HFFc6 (cell line): Measurements from ENCODE around the gene MID1IP1. TPM values are rescaled to one million over a fixed set of nuclear protein-coding genes. Genes with fewer than 3 reads are reported as not detected.

Experiments used
- DNase-seq: peaks from one replicate; pipeline ENCODE4 v3.0.0-alpha.2; 2018
- H3K27ac Mint-ChIP-seq: 2 replicates; pipeline ENCODE4 v1.8.0; 2020; ENCODE audit warnings: mild to moderate bottlenecking, mixed read lengths
- H3K27me3 Mint-ChIP-seq: 2 replicates; pipeline ENCODE4 v1.8.0; 2021; ENCODE audit warnings: mild to moderate bottlenecking, moderate library complexity, mixed read lengths; ENCODE audit not compliant: insufficient read depth
- H3K36me3 Mint-ChIP-seq: 2 replicates; pipeline ENCODE4 v1.8.0; 2021; ENCODE audit warnings: low read depth, mixed read lengths
- H3K4me1 Mint-ChIP-seq: 2 replicates; pipeline ENCODE4 v1.8.0; 2020; ENCODE audit warnings: low read depth, mixed read lengths
- H3K4me3 Mint-ChIP-seq: 2 replicates; pipeline ENCODE4 v1.8.0; 2020; ENCODE audit warnings: mild to moderate bottlenecking, moderate library complexity, mixed read lengths
- H3K9me3 Mint-ChIP-seq: 2 replicates; pipeline ENCODE4 v1.8.0; 2020; ENCODE audit warnings: mild to moderate bottlenecking, mixed read lengths
- CTCF ChIP-seq: fragments of 200-600 bp; sonication (generic); IDR thresholded peaks from 2 replicates; pipeline ENCODE4 v1.5.0; 2021; ENCODE audit warnings: antibody characterized with exemption, mild to moderate bottlenecking
- total RNA-seq, 6 experiments: library from RNA; stranded (reverse); fragmentation: NEBNext Ultra II Directional; extraction: Animal tissue kit (Norgen Biotek cat#: 25700); gene quantifications; 2 replicates in 1 of 6; 3 replicates in 5 of 6; pipeline ENCODE4 v1.2.3, GENCODE V29; 2021

Gene MID1IP1
- total RNA-seq, 6 experiments from 2014 or later, result 17.3 to 22.5 (median 18.5) TPM

GRCh38 chrX:38831949-38832348 is 30.7 kb downstream of the MID1IP1 start:
- no peak for TF ChIP-seq CTCF
- Mint-ChIP-seq H3K27ac (no peak overlapping the region), H3K9me3 (no peaks in the 10 kb centered on the region), H3K4me3 (no peak overlapping the region), H3K27me3 (peaks cover 3% of the 10 kb centered on the region), H3K36me3 (no peaks in the 10 kb centered on the region), H3K4me1 (no peaks in the 10 kb centered on the region)
- no peak for DNase-seq

GRCh38 chrX:38837389-38837788 is 36.1 kb downstream of the MID1IP1 start:
- H3K27me3 Mint-ChIP-seq, result no peaks in the 10 kb centered on the region
- DNase-seq, result no peak
- no peak overlapping the region for H3K4me3 Mint-ChIP-seq
- no peak overlapping the region for H3K27ac Mint-ChIP-seq
- H3K4me1 Mint-ChIP-seq, result peaks cover 6% of the 10 kb centered on the region
- no peaks in the 10 kb centered on the region for H3K36me3 Mint-ChIP-seq
- H3K9me3 Mint-ChIP-seq, result no peaks in the 10 kb centered on the region
- TF ChIP-seq CTCF, result no peak

- no peak for DNase-seq
- TF ChIP-seq CTCF, result no peak
- no peak overlapping the region for H3K4me3 Mint-ChIP-seq
- no peaks in the 10 kb centered on the region for H3K9me3 Mint-ChIP-seq
- H3K27me3 Mint-ChIP-seq, result no peaks in the 10 kb centered on the region
- H3K27ac Mint-ChIP-seq, result no peak overlapping the region
- H3K36me3 Mint-ChIP-seq, result no peaks in the 10 kb centered on the region
- peaks cover 6% of the 10 kb centered on the region for H3K4me1 Mint-ChIP-seq
Observed at GRCh38 chrX:38839277-38839676, 38.0 kb downstream of the MID1IP1 start.

GRCh38 chrX:38839944-38840343 is 38.7 kb downstream of the MID1IP1 start:
- H3K4me3 Mint-ChIP-seq, result no peak overlapping the region
- no peaks in the 10 kb centered on the region for H3K9me3 Mint-ChIP-seq
- no peak for TF ChIP-seq CTCF
- H3K4me1 Mint-ChIP-seq, result peaks cover 6% of the 10 kb centered on the region
- H3K27ac Mint-ChIP-seq, result no peak overlapping the region
- no peaks in the 10 kb centered on the region for H3K27me3 Mint-ChIP-seq
- no peaks in the 10 kb centered on the region for H3K36me3 Mint-ChIP-seq
- DNase-seq, result no peak

GRCh38 chrX:38841750-38842149 is 40.5 kb downstream of the MID1IP1 start:
- no peaks in the 10 kb centered on the region for H3K27me3 Mint-ChIP-seq
- no peak for TF ChIP-seq CTCF
- H3K4me1 Mint-ChIP-seq, result peaks cover 6% of the 10 kb centered on the region
- no peak overlapping the region for H3K27ac Mint-ChIP-seq
- no peak overlapping the region for H3K4me3 Mint-ChIP-seq
- no peaks in the 10 kb centered on the region for H3K9me3 Mint-ChIP-seq
- H3K36me3 Mint-ChIP-seq, result no peaks in the 10 kb centered on the region
- DNase-seq, result no peak

GRCh38 chrX:38845426-38845825 is 44.2 kb downstream of the MID1IP1 start:
- H3K27me3 Mint-ChIP-seq, result no peaks in the 10 kb centered on the region
- no peaks in the 10 kb centered on the region for H3K36me3 Mint-ChIP-seq
- no peak for TF ChIP-seq CTCF
- H3K4me3 Mint-ChIP-seq, result no peak overlapping the region
- no peaks in the 10 kb centered on the region for H3K9me3 Mint-ChIP-seq
- no peak for DNase-seq
- no peaks in the 10 kb centered on the region for H3K4me1 Mint-ChIP-seq
- no peak overlapping the region for H3K27ac Mint-ChIP-seq
